HepG2 (cell line): ENCODE results near the gene RCOR1. TPM values are rescaled to one million over a fixed set of nuclear protein-coding genes. Genes with fewer than 3 reads are reported as not detected.

Experiments used
- ATAC-seq: fragments of 200-7000 bp; cut with Tn5 transposase; 3 replicates; pipeline ENCODE4 v1.9.1; 2020; ENCODE audit warnings: mild to moderate bottlenecking, moderate library complexity
- BruUV-seq: library from RNA; stranded (reverse); fragments of 400-500 nt; replicated peaks from 2 replicates; lab custom pipeline; 2021; lab: Mats Ljungman, UMichigan
- CTCF ChIA-PET: fragments of 300-600 bp; formaldehyde crosslinking; extraction: SDS; loops from one replicate; lab custom pipeline; 2021; ENCODE audit warnings: low total read pairs, inconsistent platforms, low intra/inter-chr PET ratio; lab: Yijun Ruan, JAX
- POLR2A ChIA-PET: fragments of 350-600 bp; sonication (Branson Sonifier 250); formaldehyde crosslinking; loops from one replicate; lab custom pipeline; 2020; ENCODE audit warnings: antibody characterized with exemption, inconsistent platforms; lab: Yijun Ruan, JAX
- DNase-seq: peaks from one replicate; pipeline ENCODE4 v3.0.0-alpha.2; 2015; ENCODE audit warnings: low spot score
- FAIRE-seq: peaks from 3 replicates; lab custom pipeline; 2011; peaks lifted over from hg19 to GRCh38; lab: Jason Lieb, UNC
- H2AFZ ChIP-seq: one replicate; pipeline ENCODE4 v1.6.1; 2011; ENCODE audit warnings: low read length, inconsistent platforms
- H3K27ac ChIP-seq: fragments of 300-600 bp; 3 replicates; pipeline ENCODE4 v1.8.0; 2011; ENCODE audit warnings: mixed run types, mild to moderate bottlenecking, mixed read lengths, low read length, inconsistent platforms; ENCODE audit not compliant: insufficient read depth; ENCODE audit errors: extremely low read length
- H3K27me3 ChIP-seq, 2 experiments: fragments of 200-600 bp in 1 of 2; 2 replicates in 1 of 2; 3 replicates in 1 of 2; pipeline versions ENCODE4 v1.6.0 to v1.8.0; 2011; ENCODE audit warnings: low read length in 2 of 2, mild to moderate bottlenecking in 2 of 2, moderate library complexity in 2 of 2, inconsistent platforms in 1 of 2; ENCODE audit not compliant: insufficient read depth in 2 of 2, control insufficient read depth in 1 of 2
- H3K36me3 ChIP-seq, 2 experiments: fragments of 200-600 bp in 1 of 2; replicated peaks in 1 of 2; 2 replicates in 1 of 2; 3 replicates in 1 of 2; pipeline versions ENCODE4 v1.5.1 to v1.8.0; 2011; ENCODE audit warnings: low read length in 2 of 2, inconsistent platforms in 1 of 2; ENCODE audit not compliant: insufficient read depth in 2 of 2, control insufficient read depth in 1 of 2
- H3K4me1 ChIP-seq: 2 replicates; pipeline ENCODE4 v1.5.1; 2012; ENCODE audit warnings: low read length, inconsistent platforms; ENCODE audit not compliant: insufficient read depth
- H3K4me2 ChIP-seq: 2 replicates; pipeline ENCODE4 v1.6.0; 2011; ENCODE audit warnings: low read depth, low read length, inconsistent platforms
- H3K4me3 ChIP-seq, 3 experiments: fragments of 200-600 bp in 1 of 3; sonication (generic), shearing (Covaris generic) in 1 of 3; replicated peaks in 1 of 3; 2 replicates each; pipeline ENCODE4 v1.5.1; 2011 to 2016; ENCODE audit warnings: low read length in 3 of 3, inconsistent platforms in 2 of 3, low read depth in 2 of 3, mild to moderate bottlenecking in 2 of 3, control low read depth in 1 of 3, mixed read lengths in 1 of 3; ENCODE audit not compliant: insufficient read depth in 1 of 3
- H3K79me2 ChIP-seq: one replicate; pipeline ENCODE4 v1.6.1; 2011; ENCODE audit warnings: low read length, inconsistent platforms; ENCODE audit not compliant: insufficient read depth
- H3K9ac ChIP-seq: 2 replicates; pipeline ENCODE4 v1.6.0; 2011; ENCODE audit warnings: mild to moderate bottlenecking, low read depth, low read length, inconsistent platforms; ENCODE audit not compliant: insufficient read depth
- H3K9me3 ChIP-seq: 2 replicates; pipeline ENCODE4 v1.5.1; 2012; ENCODE audit warnings: mild to moderate bottlenecking, low read length
- H4K20me1 ChIP-seq: 2 replicates; pipeline ENCODE4 v1.6.0; 2011; ENCODE audit warnings: inconsistent platforms, mild to moderate bottlenecking, low read length, moderate library complexity; ENCODE audit not compliant: insufficient read depth
- BRCA1 ChIP-seq: sonication (generic); formaldehyde crosslinking; IDR thresholded peaks from 2 replicates; pipeline ENCODE4 v1.4.0; 2020; ENCODE audit warnings: missing genetic modification reagents
- MXD4 ChIP-seq: IDR thresholded peaks from 2 replicates; pipeline ENCODE4 v1.6.1; 2016; ENCODE audit warnings: mild to moderate bottlenecking, missing biosample characterization, missing genetic modification reagents
- SMYD3 ChIP-seq: sonication (generic); formaldehyde crosslinking; IDR thresholded peaks from 2 replicates; pipeline ENCODE4 v1.8.1; 2023; ENCODE audit warnings: mild to moderate bottlenecking, missing genetic modification reagents
- ZNF614 ChIP-seq: IDR thresholded peaks from 2 replicates; pipeline ENCODE4 v1.6.1; 2018; ENCODE audit warnings: missing biosample characterization, missing genetic modification reagents, inconsistent platforms, borderline replicate concordance
- WGBS: methylation state at CpG from one replicate; pipeline ENCODE4 v1.1.6; 2017; ENCODE audit warnings: low lambda C conversion rate; 5-methylcytosine and 5-hydroxymethylcytosine counted together
- in situ Hi-C: cut with HindIII; loops from 2 replicates; pipeline ENCODE4 v1.10.0; 2017; ENCODE audit warnings: low pct_unique_long_range_greater_than_20kb; ENCODE audit not compliant: extremely low pct_ligation_motif_present
- intact Hi-C: fragments of 100-400 bp; cut with micrococcal nuclease; formaldehyde crosslinking; loops from one replicate; pipeline ENCODE4 v1.10.0; 2022; ENCODE audit not compliant: unreplicated experiment
- polyA plus RNA-seq, 8 experiments: library from polyadenylated mRNA; depleted of rRNA in 3 of 8; stranded (reverse) in 7 of 8; unstranded in 1 of 8; fragments of >200 nt; fragmentation: Illumina TruSeq in 4 of 8; extraction: Trizol in 4 of 8; gene quantifications; 2 replicates each; pipeline versions ENCODE4 v1.2.1 to v1.2.3, GENCODE V29; 2011 to 2016; ENCODE audit warnings: low read depth in 4 of 8, missing spikeins in 1 of 8, mixed read lengths in 1 of 8; ENCODE audit not compliant: insufficient read depth in 1 of 8
- total RNA-seq, 5 experiments: library from RNA; depleted of rRNA; stranded (reverse); fragments of >200 nt; fragmentation: Illumina TruSeq; extraction: Trizol; gene quantifications; 2 replicates each; pipeline ENCODE4 v1.2.3, GENCODE V29; 2016; ENCODE audit warnings: low read depth in 1 of 5
- TF ChIP-seq, protein P1 (sequence below): IDR thresholded peaks from 2 replicates; pipeline ENCODE4 v1.4.0; 2020; ENCODE audit warnings: mild to moderate bottlenecking, missing genetic modification reagents
- TF ChIP-seq, protein P2 (sequence below): sonication (generic); formaldehyde crosslinking; IDR thresholded peaks from 2 replicates; pipeline ENCODE4 v1.5.1; 2020; ENCODE audit warnings: missing genetic modification reagents, mild to moderate bottlenecking, borderline replicate concordance
- TF ChIP-seq, protein P3 (sequence below): IDR thresholded peaks from 2 replicates; pipeline ENCODE4 v1.6.1; 2016; ENCODE audit warnings: low read depth, control low read depth

The RCOR1 gene
- total and polyA plus RNA-seq, 2 of the 13 experiments (the other 11 are each of a cell fraction or from before 2014, with no cell fraction given), result 10.2 to 11.1 TPM

GRCh38 chr14:102644523-102644922 lies 52.1 kb downstream of the RCOR1 start:
- Histone ChIP-seq H2AFZ (no peak overlapping the region), H3K4me1 (peaks cover 16% of the 10 kb centered on the region; the same call in 1 of the 2 replicates), H3K9me3 (no peaks in the 10 kb centered on the region), H3K27ac (no peak overlapping the region), H3K4me2 (no peak overlapping the region), H3K79me2 (peaks cover 97% of the 10 kb centered on the region), H4K20me1 (peaks cover 6% of the 10 kb centered on the region; the same call in 1 of the 2 replicates), H3K4me3 (no peak overlapping the region), H3K9ac (no peak overlapping the region), H3K36me3 (0 out of 5 replicates have a peak, but pooled peaks cover 1 to 3% of the 10 kb centered on the region in 2 experiments), H3K27me3 (no peaks in the 10 kb centered on the region)
- TF ChIP-seq, protein P1, sequence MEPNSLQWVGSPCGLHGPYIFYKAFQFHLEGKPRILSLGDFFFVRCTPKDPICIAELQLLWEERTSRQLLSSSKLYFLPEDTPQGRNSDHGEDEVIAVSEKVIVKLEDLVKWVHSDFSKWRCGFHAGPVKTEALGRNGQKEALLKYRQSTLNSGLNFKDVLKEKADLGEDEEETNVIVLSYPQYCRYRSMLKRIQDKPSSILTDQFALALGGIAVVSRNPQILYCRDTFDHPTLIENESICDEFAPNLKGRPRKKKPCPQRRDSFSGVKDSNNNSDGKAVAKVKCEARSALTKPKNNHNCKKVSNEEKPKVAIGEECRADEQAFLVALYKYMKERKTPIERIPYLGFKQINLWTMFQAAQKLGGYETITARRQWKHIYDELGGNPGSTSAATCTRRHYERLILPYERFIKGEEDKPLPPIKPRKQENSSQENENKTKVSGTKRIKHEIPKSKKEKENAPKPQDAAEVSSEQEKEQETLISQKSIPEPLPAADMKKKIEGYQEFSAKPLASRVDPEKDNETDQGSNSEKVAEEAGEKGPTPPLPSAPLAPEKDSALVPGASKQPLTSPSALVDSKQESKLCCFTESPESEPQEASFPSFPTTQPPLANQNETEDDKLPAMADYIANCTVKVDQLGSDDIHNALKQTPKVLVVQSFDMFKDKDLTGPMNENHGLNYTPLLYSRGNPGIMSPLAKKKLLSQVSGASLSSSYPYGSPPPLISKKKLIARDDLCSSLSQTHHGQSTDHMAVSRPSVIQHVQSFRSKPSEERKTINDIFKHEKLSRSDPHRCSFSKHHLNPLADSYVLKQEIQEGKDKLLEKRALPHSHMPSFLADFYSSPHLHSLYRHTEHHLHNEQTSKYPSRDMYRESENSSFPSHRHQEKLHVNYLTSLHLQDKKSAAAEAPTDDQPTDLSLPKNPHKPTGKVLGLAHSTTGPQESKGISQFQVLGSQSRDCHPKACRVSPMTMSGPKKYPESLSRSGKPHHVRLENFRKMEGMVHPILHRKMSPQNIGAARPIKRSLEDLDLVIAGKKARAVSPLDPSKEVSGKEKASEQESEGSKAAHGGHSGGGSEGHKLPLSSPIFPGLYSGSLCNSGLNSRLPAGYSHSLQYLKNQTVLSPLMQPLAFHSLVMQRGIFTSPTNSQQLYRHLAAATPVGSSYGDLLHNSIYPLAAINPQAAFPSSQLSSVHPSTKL (CRISPR knock-in tag), result no peak
- TF ChIP-seq, protein P2, sequence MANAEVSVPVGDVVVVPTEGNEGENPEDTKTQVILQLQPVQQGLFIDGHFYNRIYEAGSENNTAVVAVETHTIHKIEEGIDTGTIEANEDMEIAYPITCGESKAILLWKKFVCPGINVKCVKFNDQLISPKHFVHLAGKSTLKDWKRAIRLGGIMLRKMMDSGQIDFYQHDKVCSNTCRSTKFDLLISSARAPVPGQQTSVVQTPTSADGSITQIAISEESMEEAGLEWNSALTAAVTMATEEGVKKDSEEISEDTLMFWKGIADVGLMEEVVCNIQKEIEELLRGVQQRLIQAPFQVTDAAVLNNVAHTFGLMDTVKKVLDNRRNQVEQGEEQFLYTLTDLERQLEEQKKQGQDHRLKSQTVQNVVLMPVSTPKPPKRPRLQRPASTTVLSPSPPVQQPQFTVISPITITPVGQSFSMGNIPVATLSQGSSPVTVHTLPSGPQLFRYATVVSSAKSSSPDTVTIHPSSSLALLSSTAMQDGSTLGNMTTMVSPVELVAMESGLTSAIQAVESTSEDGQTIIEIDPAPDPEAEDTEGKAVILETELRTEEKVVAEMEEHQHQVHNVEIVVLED, result no peak
- TF ChIP-seq, protein P3, sequence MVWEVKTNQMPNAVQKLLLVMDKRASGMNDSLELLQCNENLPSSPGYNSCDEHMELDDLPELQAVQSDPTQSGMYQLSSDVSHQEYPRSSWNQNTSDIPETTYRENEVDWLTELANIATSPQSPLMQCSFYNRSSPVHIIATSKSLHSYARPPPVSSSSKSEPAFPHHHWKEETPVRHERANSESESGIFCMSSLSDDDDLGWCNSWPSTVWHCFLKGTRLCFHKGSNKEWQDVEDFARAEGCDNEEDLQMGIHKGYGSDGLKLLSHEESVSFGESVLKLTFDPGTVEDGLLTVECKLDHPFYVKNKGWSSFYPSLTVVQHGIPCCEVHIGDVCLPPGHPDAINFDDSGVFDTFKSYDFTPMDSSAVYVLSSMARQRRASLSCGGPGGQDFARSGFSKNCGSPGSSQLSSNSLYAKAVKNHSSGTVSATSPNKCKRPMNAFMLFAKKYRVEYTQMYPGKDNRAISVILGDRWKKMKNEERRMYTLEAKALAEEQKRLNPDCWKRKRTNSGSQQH (CRISPR knock-in tag), result no peak
- TF ChIP-seq SMYD3 (CRISPR knock-in tag), result no peak
- no peak for TF ChIP-seq ZNF614 (CRISPR knock-in tag)
- TF ChIP-seq MXD4 (CRISPR knock-in tag), result no peak
- no peak for TF ChIP-seq BRCA1
- DNase-seq (no peak), FAIRE-seq (no peak), ATAC-seq (no peak)
- WGBS, result 95% methylated on average over 3 of the region's 3 CpGs
- BruUV-seq, result no TSS peak
- CTCF ChIA-PET, result no interaction called here
- intact Hi-C loops, result no loop called here
- in situ Hi-C loops, result no loop called here
- POLR2A ChIA-PET, result interaction anchor here (1.3 to 1.7 kb wide), 2 partner anchors 70 to 106 kb away, joined by 3 to 4 read pairs; no protein-coding TSS in a partner anchor
